ENCODE data around the gene GLIS1. TPM values are rescaled to one million over a fixed set of nuclear protein-coding genes. Genes with fewer than 3 reads are reported as not detected.

GLIS1 gene
- total RNA-seq, 1 experiment from 2014 or later: not detected

GRCh38 chr1:53633073-53633704 lies 105.8 kb downstream of the GLIS1 start:
- DNase-seq: no peak
- H3K4me1 ChIP-seq (replicated peaks; ENCODE audit: insufficient read depth): no peaks in the 10 kb centered on the region
- H3K4me3 ChIP-seq: no peak overlapping the region
- BruUV-seq (replicated peaks): no TSS peak
- H3K9me3 ChIP-seq (ENCODE audit: insufficient read depth, low read depth): no peaks in the 10 kb centered on the region
- no peak overlapping the region for H3K27ac ChIP-seq
- intact Hi-C loops (cut with micrococcal nuclease; ENCODE audit: unreplicated experiment): no loop called here
- CTCF ChIA-PET: no interaction called here
- TF ChIP-seq CTCF (conservative IDR thresholded peaks at IDR 0.05) (no peak), EZH2 (IDR thresholded peaks at IDR 0.05; ENCODE audit: low read depth) (no peak)
- H4K20me1 ChIP-seq (ENCODE audit: insufficient read depth): no peaks in the 10 kb centered on the region
- POLR2A ChIA-PET (ENCODE audit: unreplicated experiment): no interaction called here
- no peak overlapping the region for H2AFZ ChIP-seq
- no peaks in the 10 kb centered on the region for H3K36me3 ChIP-seq (ENCODE audit: low read depth)
- no peaks in the 10 kb centered on the region for H3K79me2 ChIP-seq (ENCODE audit: low read depth)
- no peak overlapping the region for H3K4me2 ChIP-seq
- H3K9me2 ChIP-seq (ENCODE audit: insufficient read depth): no peaks in the 10 kb centered on the region
- no peaks in the 10 kb centered on the region for H3F3A ChIP-seq (ENCODE audit: insufficient read depth, low read depth)
- H3K27me3 ChIP-seq (ENCODE audit: insufficient read depth, low read depth): peaks cover 27% of the 10 kb centered on the region; the same call in 1 of the 2 replicates

DNA sequence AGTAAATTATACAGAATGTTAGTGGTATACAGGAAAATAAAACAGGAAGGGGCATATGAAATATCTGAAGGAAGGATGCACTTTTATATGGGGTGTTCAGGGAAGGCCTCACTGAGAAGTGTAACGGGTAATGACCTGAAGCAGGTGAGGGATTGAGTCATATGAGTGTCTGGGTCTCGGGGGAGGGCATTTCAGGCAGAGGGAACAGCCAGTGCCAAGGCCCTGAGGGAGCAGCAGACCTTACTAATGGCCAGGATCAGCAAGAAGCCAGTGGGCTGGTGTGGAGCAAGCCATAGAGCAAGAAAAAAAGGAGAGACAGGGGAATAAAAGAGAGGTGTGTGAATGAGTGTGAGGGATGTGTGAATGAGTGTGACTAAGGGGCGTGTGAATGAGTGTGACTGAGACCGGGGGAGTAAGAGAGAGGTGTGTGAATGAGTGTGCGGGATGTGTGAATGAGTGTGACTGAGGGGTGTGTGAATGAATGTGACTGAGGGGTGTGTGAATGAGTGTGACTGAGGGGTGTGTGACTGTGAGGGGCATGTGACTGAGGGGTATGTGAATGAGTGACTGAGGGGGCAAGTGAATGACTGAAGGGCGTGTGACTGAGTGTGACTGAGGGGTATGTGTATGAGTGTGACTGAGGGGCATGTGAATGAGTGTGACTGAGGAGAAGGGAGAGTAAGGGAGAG lies 107.2 kb downstream of the GLIS1 start:
- TF ChIP-seq CTCF (conservative IDR thresholded peaks at IDR 0.05): no peak
- TF ChIP-seq EZH2 (IDR thresholded peaks at IDR 0.05; ENCODE audit: low read depth): no peak
- no peaks in the 10 kb centered on the region for H3K9me3 ChIP-seq (ENCODE audit: insufficient read depth, low read depth)
- H4K20me1 ChIP-seq (ENCODE audit: insufficient read depth): no peaks in the 10 kb centered on the region
- no peak for DNase-seq
- no peaks in the 10 kb centered on the region for H3K9me2 ChIP-seq (ENCODE audit: insufficient read depth)
- peaks cover 32% of the 10 kb centered on the region; the same call in 1 of the 2 replicates for H3K27me3 ChIP-seq (ENCODE audit: insufficient read depth, low read depth)
- no peaks in the 10 kb centered on the region for H3K36me3 ChIP-seq (ENCODE audit: low read depth)
- H3K27ac ChIP-seq: no peak overlapping the region
- ChIA-PET POLR2A (ENCODE audit: unreplicated experiment) (no interaction called here), CTCF (no interaction called here)
- intact Hi-C loops (cut with micrococcal nuclease; ENCODE audit: unreplicated experiment): no loop called here
- H3K4me2 ChIP-seq: no peak overlapping the region
- no TSS peak for BruUV-seq (replicated peaks)
- no peak overlapping the region for H3K4me3 ChIP-seq
- no peak overlapping the region for H2AFZ ChIP-seq
- H3K4me1 ChIP-seq (replicated peaks; ENCODE audit: insufficient read depth): no peaks in the 10 kb centered on the region
- no peaks in the 10 kb centered on the region for H3F3A ChIP-seq (ENCODE audit: insufficient read depth, low read depth)
- no peaks in the 10 kb centered on the region for H3K79me2 ChIP-seq (ENCODE audit: low read depth)

- no peaks in the 10 kb centered on the region for H3K36me3 ChIP-seq (ENCODE audit: low read depth)
- ChIA-PET CTCF (no interaction called here), POLR2A (ENCODE audit: unreplicated experiment) (no interaction called here)
- H3K9me3 ChIP-seq (ENCODE audit: insufficient read depth, low read depth): no peaks in the 10 kb centered on the region
- H3K79me2 ChIP-seq (ENCODE audit: low read depth): no peaks in the 10 kb centered on the region
- H3K27ac ChIP-seq: no peak overlapping the region
- no peak overlapping the region for H3K4me2 ChIP-seq
- TF ChIP-seq CTCF (conservative IDR thresholded peaks at IDR 0.05): no peak
- no peaks in the 10 kb centered on the region for H4K20me1 ChIP-seq (ENCODE audit: insufficient read depth)
- no peak overlapping the region for H3K4me3 ChIP-seq
- no peak overlapping the region for H2AFZ ChIP-seq
- no peak for DNase-seq
- no peaks in the 10 kb centered on the region for H3F3A ChIP-seq (ENCODE audit: insufficient read depth, low read depth)
- no peaks in the 10 kb centered on the region for H3K4me1 ChIP-seq (replicated peaks; ENCODE audit: insufficient read depth)
- intact Hi-C loops (cut with micrococcal nuclease; ENCODE audit: unreplicated experiment): no loop called here
- H3K27me3 ChIP-seq (ENCODE audit: insufficient read depth, low read depth): peaks cover 20% of the 10 kb centered on the region
- H3K9me2 ChIP-seq (ENCODE audit: insufficient read depth): no peaks in the 10 kb centered on the region
- BruUV-seq (replicated peaks): no TSS peak
Observed at GRCh38 chr1:53629101-53629691, 109.8 kb downstream of the GLIS1 start.

Data from PC-9 (cell line).